ENCODE data around the gene CAMTA1.

DNA sequence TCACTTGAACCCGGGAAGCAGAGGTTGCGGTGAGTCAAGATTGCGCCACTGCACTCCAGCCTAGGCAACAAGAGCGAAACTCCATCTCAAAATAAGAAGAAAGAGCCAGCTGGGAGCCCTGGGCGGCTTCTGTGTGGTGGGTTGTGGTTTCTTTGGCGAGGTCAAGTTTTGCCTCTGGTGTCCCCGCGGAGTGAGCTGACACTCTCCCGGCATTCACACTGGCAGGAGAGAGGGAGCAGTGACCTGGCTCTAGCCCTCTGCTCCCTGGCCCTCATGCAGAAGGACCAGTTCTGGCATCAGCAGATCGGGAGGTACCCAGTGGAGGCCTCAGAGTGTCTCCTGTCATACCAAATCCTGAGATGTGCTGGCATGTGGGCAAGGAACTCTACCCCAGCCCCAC lies 904.8 kb downstream of the CAMTA1 start:
- TF ChIP-seq, protein P1, sequence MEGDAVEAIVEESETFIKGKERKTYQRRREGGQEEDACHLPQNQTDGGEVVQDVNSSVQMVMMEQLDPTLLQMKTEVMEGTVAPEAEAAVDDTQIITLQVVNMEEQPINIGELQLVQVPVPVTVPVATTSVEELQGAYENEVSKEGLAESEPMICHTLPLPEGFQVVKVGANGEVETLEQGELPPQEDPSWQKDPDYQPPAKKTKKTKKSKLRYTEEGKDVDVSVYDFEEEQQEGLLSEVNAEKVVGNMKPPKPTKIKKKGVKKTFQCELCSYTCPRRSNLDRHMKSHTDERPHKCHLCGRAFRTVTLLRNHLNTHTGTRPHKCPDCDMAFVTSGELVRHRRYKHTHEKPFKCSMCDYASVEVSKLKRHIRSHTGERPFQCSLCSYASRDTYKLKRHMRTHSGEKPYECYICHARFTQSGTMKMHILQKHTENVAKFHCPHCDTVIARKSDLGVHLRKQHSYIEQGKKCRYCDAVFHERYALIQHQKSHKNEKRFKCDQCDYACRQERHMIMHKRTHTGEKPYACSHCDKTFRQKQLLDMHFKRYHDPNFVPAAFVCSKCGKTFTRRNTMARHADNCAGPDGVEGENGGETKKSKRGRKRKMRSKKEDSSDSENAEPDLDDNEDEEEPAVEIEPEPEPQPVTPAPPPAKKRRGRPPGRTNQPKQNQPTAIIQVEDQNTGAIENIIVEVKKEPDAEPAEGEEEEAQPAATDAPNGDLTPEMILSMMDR (IDR thresholded peaks at IDR 0.05) = no peak
- TF ChIP-seq POLR2AphosphoS5 (IDR thresholded peaks at IDR 0.05) = no peak

Data from prostate gland (tissue), 2 donors.